HG02943 (cell line): Measurements from ENCODE around the gene ACY1.

ENCODE experiments used
- ATAC-seq: cut with Tn5 transposase; IDR thresholded peaks from one replicate; pipeline ENCODE4 v1.9.1; 2021; ENCODE audit warnings: mild to moderate bottlenecking, low read depth, moderate library complexity; ENCODE audit not compliant: unreplicated experiment

ACY1 gene

DNA sequence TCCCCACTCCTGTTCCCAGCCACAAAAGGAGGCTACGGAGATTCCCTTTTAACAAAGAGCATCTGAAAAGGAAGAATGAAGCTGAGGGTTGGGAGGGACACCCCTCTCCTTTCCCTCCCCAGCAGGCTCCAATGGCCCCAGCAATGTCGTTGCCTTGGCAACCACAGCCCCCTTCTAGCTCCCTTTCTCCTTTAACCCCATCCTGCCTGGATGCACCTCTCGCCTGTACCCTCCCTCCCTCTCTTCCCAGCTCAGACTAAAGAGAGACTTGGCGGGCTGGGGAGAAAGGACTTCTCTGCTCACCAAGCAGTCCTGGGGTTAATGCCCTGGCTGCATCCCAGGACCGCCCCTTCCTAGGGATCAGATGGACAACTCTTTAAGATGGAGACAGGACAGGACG is 19.4 kb downstream of the ACY1 start:
- ATAC-seq: no peak

DNA sequence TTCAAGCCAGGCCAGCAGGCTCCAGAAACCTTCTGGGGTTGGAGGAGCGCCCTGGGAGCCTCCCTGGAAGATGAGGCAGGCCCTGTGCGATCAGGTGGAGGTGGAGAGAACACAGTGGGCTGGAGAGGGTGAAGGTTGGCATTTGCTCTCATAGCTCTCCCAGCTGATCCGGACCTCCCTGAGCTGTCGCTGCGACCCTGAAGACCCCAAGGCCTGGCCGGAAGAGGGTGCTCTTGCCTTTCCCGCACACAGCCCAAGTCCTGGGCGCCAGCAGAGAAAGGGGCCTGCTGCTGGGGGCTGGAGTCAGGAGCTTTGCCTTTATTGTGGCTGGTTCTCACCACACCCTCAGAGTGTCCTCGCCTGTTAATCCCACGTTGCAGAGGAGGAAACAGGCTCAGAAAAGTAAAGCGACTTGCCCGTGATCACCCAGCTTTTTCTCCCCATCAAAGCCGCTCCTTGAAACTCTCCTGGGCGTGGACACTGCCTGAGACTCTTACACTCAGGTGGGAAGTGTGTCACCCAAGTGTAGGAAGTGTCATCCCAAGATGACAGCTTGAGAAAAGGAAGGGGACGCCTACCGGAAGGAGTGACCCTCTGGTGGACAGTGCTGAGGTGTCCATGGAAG is 20.9 kb downstream of the ACY1 start:
- ATAC-seq: no peak

DNA sequence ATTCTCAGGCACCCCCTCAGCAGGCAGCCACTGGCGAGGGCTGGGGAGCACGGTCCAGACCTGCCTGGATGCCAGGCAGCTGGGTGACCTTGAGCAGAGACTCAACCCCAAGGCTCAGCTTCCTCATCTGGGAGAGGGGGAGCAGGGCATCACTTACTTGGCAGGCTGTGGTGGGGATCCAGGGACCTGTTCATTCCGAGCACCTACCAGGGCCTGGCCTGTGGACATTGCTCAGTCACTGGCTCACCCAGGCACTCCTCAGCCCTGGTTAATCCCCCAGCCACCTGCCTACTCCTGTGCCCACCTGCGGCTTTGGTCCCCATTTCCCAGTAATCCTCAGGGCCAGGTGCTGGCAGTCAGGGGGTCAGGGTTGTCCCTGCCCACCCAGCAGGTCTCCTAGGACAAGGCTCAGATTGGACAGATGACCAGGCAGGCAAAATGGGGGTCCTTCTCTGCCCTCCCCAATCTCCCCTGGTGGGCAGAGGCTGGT is 21.6 kb downstream of the ACY1 start:
- ATAC-seq: no peak

DNA sequence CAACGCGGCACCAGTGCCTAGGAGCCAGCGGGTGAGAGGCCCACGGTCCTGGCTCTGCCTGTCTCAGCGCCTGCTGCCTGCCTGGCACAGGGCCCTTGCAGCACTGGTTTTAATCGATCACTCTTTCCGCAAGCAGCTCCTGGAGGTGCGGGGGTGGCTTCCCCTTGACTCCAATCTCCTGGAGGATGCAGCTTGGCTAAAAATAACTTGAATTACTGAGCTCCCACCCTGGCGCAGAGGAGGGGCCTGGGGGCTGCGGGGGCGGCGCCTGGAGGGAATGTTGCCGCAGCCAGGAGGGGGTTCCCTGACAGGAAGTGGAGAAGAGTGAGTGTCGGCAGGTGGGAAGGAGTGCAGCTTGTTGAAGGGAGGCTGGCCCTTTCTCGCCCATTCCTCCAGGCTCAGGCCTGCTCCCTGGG is 22.2 kb downstream of the ACY1 start:
- ATAC-seq: no peak

DNA sequence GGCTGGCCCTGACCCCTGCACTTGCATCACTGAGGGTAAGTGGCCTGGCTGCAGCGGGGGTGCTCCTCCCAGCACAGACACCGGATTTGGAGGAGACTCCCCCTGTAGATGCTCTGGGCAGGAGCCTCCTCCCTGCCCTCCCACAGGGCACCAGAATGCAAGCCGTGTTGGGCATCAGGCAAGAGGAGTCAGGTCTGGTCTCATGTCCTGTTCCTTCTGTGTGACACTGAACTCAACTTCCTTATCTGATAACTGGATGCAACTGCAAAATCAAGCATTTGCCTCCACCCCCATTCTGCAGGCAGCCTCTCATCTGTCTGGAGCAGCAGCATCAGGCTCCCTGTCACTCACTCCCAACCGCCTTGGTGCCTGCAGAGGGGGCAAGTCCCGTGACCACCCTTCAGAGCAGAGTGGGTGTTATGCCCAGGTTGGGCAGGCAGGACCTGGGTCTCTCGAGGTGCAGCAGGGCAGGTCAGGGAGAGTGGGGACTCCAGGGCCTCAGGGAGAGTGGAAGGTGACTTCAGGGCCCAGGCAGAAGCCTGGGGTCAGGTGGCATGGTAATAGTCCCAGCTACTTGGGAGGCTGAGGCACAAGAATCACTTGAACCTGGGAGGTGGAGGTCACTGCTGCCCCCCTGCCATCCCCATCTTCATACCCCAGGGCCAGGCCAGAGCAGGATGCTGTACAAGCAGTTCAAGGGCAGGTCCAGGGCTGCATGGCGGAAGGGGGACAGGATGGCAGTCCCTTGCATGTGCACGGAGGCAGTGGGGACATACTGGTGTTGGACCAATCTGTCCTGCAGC is 22.9 kb downstream of the ACY1 start:
- no peak for ATAC-seq

DNA sequence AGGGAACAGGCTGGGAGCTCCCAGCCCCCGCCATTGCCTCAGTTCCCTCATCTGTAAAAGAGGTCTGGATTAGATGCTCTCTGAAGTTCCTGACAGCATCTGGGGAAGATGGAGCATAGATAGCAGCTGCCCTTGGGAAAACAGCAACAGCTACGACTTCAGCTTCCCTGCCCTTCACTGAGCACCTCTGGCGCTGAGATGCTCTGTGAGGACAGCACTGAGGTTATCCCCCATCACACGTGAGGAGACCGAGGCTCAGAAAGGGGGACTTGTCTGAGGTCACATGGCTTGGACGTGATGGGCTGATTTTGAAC is 23.4 kb downstream of the ACY1 start:
- no peak for ATAC-seq

DNA sequence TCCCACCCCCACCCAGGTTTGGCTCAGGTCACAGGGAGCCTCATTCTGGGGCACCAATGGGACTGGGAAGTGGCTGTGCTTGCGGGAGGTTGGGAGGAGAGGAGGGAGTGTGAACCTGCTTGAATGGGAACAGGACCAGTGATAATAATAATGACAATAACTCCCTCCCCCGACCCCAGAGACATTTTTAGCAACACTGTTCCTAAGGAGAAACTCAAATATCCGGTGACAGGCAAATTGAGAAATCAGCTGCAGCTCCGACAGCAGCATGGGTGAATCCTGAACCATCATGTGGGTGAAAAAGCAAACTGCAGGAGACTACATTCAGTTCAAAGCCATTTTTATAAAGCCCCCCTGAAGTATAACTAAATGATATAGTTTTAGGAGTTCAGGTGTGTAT is 24.0 kb downstream of the ACY1 start:
- no peak for ATAC-seq

DNA sequence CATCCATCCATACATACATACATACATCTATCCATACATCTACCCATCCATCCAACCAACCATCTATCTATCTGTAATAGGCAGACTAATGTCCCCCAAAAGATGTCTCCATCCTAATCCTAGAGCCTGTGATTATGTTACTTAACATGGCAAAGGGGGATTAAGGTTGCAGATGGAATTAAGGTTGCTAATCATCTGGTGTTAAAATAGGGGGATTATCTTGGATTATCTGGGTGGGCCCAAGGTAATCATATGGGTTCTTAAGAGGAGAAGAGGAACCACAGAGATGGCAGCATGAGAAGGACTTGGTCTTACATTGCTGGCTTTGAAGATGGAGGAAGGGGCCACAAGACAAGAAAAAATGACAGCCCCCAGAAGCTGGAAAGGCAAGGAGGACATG is 27.1 kb downstream of the ACY1 start:
- no peak for ATAC-seq

DNA sequence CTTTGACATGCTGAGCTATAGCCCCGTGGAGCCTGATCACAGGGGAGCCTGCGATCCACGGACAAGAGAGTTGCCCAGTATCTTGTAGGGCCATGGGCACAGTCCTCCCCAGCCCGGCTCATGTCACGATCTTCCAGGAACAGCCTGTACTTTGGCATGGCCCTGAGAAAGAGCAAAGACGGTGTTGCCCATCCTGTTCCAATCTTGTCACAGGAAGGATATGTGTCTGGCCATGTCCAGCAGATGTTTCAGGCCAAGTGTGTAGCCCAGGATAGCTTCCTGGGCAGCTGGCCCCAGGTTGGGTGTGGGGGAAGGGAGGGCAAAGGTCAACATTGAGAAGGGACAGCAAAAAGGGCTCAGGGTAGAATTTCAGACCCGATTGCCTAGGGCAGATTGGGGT is 29.4 kb downstream of the ACY1 start:
- ATAC-seq: no peak

DNA sequence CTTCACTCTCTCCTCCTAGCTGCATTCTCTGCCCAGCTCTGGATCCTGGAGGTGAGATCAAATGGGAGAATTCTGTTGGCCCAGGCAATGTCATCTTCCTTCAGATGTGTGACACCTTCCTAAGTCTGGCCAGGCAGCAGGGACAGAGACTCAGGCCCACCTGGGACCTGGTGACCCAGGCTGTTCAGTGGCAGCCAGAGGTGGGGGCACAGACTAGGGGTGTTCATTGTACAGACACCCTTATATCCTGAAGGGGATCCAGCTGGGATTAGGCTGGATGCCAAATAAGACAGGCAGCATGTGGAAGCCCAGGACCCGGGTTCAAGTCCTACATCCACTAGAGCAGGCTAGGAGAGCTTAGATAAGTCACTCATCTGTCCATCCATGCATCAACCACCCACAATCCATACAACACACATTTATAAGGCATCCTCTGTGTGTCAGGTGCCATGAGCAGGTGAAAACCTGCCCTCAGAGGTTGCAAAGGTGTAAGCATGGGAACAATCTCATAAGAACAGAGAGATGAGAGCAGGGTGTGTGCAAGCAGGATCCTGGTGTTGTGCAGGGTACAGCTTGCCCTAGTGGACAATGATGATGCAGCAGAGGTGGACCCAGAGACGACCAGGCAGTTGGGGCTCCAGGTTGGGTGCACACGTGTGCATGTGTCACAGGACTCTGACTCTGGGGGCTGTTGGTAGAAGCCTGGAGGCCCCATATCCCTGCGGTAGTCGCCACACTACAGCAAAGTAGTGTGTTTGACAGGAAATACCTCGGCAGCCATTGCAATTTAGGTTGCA is 30.7 kb downstream of the ACY1 start:
- ATAC-seq: no peak

DNA sequence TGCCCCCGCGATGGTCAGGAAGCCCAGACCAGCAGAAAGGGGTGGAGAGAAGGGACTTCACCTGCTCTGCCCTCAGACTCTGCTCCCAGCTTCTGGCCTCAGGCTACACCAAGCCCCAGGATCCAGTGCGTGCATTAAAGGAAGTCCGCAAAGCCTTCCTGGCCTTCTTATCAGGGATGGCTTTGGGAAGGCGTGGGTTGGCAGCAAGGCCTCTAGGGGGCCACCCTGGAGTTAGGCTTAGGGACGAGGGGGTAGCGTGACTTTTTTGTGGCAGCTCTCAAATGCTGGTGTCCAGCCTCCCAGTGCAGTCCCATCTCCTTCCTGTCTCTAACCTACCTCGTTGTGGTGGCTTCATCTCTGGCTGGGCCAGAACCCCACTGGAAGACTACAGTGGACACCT is 31.3 kb downstream of the ACY1 start:
- ATAC-seq: no peak

DNA sequence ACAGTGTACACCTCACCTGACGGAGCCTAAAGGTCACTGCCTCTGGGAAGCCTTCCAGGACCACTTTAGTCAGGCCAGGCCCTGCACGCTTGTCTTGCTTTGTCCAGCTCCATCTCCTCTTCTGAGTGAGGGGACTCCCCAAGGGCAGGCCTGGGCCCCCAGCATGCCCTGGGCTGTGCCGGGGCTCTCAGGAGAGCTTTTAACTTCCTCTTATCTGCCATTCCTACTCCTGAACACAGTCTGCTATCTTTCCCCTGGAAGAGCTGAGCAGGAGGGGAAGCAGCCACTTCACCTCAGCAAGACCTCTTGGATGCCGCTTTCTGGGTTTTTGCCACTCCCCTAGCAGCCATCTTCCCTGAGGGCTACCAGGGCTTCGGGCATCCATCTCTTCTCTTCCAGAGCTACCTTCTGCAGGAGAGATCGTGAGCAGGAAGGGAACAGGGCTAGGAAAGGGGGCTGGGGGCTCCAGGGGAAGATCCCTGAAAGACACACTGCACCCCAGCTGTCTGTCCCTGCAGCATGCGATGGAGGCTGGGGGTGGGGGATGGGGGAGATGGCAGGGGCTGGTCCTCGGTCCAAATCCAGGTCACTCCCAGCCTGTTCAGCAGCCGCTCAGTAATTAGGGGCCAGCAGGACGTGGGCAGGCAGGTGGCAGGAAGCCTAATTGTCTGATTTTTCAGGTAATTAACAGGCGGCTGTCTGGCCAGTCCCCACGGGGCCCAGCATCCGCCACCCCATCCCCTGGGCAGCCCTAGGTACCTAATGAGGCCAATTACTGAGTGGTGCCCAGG is 32.3 kb downstream of the ACY1 start:
- no peak for ATAC-seq

DNA sequence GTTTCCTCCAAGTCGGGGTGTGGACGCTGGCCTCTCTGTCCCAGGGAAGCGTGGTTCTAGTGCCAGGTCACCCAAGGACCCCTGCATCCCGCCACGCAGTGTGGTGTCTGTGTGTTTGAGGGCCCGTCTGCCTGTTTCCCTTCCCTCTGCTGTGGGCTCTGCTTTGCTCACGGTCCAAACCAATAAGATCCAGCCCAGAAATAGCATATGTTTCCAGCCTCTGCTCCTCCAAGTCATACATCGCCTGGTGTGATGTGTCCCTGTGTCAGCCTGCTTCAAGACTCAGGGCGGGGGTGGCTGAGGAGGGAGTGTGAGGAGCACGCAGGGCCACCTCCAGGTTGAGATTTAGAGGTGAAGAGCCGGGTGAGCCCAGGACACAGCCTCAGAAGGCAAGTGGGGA is 34.3 kb downstream of the ACY1 start:
- no peak for ATAC-seq

DNA sequence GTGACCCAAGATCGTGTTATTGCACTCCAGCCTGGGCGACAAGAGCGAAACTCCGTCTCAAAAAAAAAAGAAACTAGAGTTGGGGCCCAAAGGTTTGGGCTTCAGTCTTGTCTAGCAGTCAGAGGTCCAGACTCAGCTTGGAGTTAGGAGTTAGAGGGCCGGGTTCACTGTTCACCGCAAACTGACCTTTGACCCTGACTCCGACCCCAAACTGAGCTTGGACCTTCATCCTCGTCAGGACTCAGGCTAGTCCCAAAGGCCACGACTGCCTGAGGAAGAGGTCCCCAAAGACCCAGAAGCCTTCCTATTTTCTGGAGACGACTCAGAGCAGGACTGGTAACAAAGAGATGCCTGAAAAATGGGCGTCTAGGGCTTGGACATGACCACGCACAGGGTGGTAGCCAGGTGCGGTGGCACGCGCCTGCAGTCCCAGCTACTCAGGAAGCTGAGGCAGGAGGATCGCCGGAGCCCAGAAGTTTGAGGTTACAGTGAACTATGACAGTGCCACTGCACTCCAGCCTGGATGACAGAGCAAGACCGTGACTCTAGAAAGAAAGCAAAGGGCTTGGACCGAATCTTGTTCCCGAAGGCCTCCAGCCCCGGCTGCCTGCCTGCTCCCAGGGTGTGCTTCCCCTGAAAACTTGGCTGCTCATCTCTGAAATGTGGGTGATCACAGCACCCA is 35.1 kb downstream of the ACY1 start:
- no peak for ATAC-seq

DNA sequence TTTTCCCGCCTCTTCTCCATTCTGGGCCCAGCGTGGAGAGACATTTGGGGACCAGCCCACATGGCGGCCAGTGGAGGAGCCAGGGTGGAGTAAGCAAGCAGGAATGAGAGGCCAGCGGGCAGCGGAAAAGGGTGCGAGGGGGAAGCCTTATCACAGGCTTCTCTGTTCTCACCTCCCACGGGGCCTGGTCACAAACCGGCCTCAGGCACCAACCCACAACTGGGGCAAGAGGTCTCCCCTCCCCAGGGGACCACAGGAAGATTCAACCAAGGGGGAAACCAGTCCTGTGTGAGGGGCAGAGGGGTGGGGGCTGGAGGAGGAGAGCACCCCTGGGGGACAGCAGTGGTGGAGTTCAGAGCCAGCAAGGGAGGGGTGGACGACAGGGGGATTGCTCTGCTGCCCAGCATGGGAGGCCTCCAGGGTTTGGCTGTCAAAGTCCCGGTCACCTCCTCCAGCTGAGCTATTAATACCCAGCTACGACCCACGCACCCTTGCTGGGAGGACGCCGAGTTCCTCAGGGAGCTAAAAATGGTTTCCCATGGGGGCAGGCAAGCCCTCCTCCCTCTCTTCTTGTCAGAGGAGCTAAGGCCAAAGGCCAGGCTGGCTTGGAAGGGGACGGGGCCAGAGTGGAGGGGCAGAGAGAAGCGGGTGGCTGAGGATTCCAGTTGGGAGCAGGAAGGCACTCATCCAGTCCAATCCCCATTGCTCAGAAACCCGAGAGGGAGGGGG is 36.2 kb downstream of the ACY1 start:
- no peak for ATAC-seq

DNA sequence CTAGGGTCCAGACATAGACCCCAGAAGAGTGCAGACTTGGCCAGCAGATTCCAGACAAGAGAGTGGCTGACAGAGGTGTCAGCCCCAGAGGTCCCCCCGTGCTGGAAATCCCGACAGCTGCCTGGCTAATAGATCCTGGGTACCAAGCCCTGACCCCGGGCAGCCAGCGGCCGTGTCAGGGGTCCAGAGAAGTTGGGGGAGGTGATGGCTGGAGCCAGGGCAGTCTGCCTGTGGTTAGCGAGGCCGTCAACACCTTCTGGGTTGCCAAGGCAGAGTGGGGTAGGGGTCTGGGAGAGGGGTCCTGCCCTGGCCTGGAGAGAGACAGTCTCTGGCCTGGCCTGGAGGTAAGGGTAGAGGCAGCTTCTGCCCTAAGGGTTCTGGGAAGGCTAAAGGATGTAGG is 37.5 kb downstream of the ACY1 start:
- no peak for ATAC-seq

DNA sequence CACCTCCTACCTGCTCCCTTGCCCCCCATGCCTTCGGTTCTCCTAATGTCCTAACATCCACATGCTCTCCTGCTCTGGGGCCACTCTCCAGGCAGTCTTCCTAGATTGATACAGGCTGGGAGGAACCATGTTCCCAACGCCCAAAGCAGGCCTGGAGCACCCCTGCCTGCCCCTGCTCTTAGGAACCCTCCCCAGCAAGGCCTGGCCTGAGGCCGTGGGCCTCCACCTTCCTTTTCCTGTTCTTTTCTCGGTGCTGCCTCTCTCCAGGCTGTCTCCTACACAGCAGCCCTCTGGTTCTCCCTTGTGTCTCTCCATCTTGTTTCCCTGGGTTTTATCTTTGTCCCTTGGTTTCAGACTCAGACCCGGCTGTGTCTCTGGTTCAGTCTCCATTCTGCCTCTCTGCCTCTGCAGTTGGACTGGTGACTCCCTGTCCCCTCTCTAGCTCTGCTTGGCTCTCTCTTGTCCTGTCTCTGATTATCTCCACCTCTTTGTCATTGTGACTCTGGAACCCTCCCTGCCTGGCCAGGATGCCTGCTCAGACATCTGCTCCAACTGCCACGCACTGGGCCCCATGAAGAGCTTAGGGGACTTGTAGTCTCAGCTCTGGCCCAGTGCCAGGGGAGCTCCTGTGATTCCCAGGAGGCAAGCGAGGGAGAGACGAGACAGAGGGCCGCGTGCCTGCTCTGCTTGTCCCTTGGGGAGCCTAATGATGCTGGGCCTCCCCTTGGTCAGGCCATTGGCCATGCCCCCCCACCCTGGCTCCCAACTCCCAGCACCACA is 38.3 kb downstream of the ACY1 start:
- ATAC-seq: no peak

DNA sequence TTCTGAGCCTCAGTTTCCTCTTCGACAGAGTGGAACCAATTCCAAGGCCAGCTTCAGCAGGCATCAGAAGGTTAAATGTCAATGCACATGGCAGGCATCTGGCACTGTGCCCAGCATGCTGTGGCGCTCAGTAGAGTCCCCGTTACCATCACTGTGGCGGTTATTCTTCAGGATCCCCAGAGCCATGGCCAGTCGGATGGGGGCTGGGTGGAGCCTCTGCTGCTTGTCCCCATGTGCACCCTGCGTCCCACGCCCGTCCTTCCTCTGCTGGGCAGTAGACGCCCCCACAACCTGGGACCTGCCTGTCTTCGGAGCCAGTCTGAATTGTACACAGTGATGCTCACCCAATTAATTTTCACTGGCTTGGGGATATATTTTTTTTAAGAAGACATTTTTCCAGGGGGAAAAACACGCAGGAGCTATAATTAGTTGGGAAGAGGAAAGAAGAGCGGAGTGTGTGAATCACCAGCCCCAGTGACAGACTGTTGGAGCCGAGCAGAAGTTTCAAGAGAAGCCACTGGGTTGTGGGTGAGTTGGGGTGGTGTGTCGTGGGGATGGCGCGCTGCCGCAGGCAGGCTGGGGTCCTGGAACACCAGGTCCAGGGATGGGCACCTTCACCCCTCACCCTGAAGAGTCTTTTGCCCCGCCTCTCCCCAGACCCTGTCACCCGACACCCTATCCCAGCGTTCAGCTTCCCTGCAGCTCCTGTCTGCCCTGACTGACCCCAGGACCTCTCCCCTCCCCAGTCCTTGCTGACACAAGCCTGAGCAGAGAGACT is 39.2 kb downstream of the ACY1 start:
- ATAC-seq: no peak
